Activated CD8-positive, alpha-beta memory T cell treated with anti-CD3 and anti-CD28 coated beads, Interleukin-2, amount 50 U/mL, for 24 hours (primary cell): Measurements from ENCODE around the gene ANKRD31.
"Not testable (repeated sequence)": the region's sequence is repeated elsewhere in the genome, so short reads cannot be mapped to it uniquely, and the experiment has no call there.

Experiments used
- DNase-seq: peaks from one replicate; pipeline ENCODE4 v3.0.0-alpha.2; 2020; ENCODE audit errors: extremely low read depth

ANKRD31 gene

GRCh38 chr5:75142566-75143136, 94.0 kb downstream of the ANKRD31 start:
- DNase-seq = no peak

- DNase-seq = no peak
Measured at GRCh38 chr5:75140277-75140676, 96.4 kb downstream of the ANKRD31 start.

- DNase-seq = no peak
Measured at GRCh38 chr5:75138689-75139088, 98.0 kb downstream of the ANKRD31 start.

GRCh38 chr5:75130818-75131349, 105.8 kb downstream of the ANKRD31 start:
- no peak for DNase-seq

- no peak for DNase-seq
Measured at GRCh38 chr5:75116856-75117255, 119.8 kb downstream of the ANKRD31 start.

GRCh38 chr5:75114311-75114710, 122.4 kb downstream of the ANKRD31 start:
- not testable (repeated sequence) for DNase-seq

DNA sequence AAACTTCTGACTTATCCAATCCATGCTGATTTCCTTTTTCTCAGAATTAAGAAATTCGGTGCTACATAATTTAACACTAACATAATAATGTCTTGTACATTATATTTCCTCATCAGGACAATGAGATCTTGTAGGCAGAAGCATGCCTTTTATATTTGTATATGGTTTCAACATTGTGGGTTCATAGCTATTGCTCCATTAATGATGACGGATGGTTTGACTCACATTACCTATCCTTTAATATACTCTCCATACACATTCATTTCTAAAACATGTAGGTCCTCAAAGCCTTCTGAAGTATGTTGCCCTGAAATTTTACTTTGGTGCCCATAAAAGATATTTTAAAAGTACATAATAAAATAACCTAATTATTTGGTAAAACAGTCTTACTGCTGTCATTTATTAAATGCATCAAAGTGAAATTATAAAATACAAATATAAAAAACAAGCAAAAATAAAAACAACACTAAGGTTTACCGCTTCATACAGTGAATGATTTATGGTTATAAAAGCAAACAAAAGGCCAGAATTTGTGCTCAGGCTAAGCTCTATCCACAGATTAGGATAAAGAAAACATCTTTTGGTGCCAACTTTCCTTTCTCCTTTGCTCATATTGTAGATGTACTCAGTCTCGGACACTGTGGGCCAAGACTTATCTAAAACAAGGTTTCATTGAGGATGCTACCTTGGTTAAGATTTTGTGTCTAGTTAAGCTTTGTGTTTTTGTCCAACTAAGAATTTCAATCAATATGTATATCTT, 123.1 kb downstream of the ANKRD31 start:
- no peak for DNase-seq

- no peak for DNase-seq
Measured at GRCh38 chr5:75108931-75109596, 127.6 kb downstream of the ANKRD31 start.

DNA sequence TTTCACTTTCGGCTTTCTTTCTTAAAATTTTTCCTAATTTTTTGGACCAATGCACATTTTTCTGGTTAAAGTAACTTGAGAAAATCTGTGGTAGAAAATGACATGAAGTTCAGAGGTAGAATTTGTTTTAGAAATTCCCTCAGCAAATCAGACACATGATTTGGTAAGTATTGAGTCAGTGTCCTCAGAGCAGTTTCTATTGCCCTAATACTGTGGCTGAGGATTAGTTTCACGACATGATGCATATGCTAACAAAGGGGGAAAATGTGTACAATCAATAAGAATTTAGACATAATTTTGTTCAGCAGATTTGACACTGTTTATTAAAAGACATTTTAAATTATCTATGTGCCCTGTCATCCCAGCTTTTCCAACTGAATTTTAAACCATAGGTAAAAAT, 128.2 kb downstream of the ANKRD31 start:
- DNase-seq = no peak

GRCh38 chr5:75095956-75096355, 140.7 kb downstream of the ANKRD31 start:
- DNase-seq = not testable (repeated sequence)

DNA sequence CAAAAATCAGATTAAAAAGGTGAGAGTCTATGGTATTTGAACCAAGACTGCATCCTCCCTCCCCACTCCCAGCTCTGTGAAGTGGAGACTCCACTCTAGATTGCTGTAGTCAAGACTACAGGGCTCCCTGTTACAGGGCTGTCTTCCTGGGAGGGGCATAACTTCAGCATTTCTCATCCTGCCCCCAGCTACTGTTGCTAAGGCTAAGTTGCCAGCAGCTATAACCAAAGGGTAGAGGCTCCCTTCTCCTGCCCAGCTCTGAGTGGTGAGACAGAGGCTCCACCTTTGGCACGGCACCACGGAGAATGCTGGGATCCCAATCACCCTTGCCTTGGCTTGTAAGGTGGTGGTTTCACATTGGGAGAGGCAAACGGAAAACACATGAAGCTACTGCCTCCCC, 145.1 kb downstream of the ANKRD31 start:
- no peak for DNase-seq

- no peak for DNase-seq
Measured at GRCh38 chr5:75089662-75090061, 147.0 kb downstream of the ANKRD31 start.

DNA sequence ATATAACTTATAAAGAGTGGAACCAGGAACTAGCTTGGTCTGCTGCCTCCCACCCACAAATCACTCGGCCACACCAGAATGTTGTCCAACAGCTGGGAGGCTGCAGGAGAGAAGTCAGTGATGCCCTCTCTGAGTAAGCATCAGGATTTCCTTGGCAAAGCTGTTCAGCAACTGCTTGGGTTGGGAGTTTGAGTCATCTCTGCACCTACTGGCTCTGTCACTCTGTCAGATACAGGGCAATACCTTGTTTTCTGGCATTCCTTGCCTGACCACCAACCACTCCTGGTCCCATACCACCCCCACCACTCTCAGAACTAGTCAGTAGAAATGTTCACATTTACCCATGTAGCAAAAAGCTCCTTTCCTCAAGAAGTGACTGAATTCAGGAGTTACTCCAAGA, 147.5 kb downstream of the ANKRD31 start:
- DNase-seq = no peak

- DNase-seq = no peak
Measured at GRCh38 chr5:75088648-75089047, 148.0 kb downstream of the ANKRD31 start.

DNA sequence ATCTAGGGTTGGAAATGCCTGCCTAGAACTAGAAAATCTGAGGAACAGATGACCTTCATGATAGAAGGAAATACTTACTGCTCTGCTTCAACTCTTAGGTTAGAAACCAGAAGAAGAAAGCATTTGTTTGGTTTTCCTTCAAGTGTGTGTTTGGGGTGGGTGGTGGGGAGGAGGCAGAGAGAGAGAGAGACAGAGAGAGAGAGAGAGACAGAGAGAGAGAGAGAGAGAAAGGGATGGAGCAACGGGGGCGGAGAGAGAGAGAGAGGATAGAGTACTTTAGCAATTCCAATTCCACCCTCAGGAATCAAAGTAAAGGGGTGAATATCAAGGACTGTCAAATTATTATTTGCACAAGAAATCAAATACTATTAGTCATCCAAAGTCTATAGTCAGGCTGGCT, 155.2 kb downstream of the ANKRD31 start:
- no peak for DNase-seq

- not testable (repeated sequence) for DNase-seq
Measured at GRCh38 chr5:75079346-75079745, 157.3 kb downstream of the ANKRD31 start.

DNA sequence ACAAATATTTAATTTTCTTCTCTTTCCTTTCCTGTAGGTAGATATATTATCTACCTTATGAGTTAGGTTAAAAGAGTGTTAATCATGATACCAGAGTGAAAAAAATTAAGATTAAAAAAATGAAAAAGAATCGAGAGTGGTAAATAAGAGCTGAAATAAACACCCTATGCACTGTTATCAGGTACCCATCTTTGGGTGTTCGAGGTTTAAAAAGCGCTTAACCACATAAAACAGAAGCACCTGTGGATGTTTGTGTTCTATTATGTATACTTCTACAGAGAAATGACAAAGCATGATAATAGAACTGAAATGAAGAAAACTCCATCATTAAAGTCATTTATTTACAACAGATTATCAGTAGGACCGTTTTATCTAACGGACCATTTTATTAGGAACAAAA, 158.7 kb downstream of the ANKRD31 start:
- DNase-seq = no peak

DNA sequence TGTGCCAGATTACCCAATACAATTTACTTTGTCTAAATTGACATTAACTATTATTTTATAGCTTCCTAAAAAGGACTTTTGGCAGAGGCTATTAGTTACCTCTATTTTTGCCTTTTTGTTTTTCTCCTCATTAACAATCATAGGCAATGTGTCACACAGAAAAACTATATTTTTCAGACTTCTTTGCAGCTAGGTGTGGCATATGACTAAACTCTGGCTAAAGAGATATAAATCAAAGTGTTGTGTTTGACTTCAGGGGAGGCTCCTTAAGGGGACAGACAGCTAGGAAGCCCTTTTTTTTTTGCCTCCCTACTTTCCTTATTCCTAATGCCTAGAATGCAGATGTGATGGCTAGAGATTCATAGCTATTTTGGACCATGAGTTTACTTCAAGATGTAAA, 164.6 kb downstream of the ANKRD31 start:
- DNase-seq = no peak

- DNase-seq = no peak
Measured at GRCh38 chr5:75071100-75071499, 165.6 kb downstream of the ANKRD31 start.

- DNase-seq = no peak
Measured at GRCh38 chr5:75067434-75067833, 169.2 kb downstream of the ANKRD31 start.

DNA sequence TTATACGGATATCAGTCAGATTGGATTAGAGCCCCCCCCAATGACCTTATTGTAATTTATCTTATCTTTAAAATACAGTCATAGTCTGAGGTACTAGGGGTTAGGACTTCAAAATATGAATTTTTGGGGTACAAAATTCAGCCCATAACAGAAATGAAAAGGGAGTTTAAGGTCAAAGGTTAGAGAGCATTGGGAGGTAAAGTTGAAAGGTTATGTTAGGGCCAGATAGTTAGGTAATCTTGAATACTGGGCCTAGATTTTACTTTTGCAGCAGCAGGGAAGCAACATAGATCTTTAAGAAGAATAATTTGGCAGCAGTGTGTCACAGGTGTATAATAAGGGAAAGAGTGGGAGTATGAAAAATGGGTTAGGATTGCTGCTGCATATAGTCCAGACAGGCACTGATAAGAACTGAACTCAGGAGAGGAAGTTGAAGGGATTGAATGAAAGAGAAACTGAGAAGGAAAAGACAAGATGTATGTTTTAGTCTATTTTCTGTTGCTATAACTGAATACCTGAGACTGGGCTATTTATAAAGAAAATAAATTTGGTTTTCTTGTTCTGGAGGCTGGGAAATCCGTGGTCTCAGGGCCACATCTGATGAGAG, 173.7 kb downstream of the ANKRD31 start:
- no peak for DNase-seq

GRCh38 chr5:75059912-75060545, 176.6 kb downstream of the ANKRD31 start:
- no peak for DNase-seq
